Esophagus squamous epithelium (tissue), 4 donors: ENCODE data around the gene SYDE1.

Source experiments
- CTCF ChIP-seq, 6 experiments: fragments of 450-650 bp in 4 of 6; fragments of 200-600 bp in 2 of 6; sonication (generic) in 2 of 6; IDR thresholded peaks; one replicate each; pipeline ENCODE4 v1.5.1; 2016 to 2019; ENCODE audit warnings: antibody characterized with exemption in 6 of 6, mild to moderate bottlenecking in 4 of 6, moderate library complexity in 4 of 6
- POLR2A ChIP-seq, 4 donors: fragments of 450-650 bp; IDR thresholded peaks; one replicate each; pipeline ENCODE4 v1.6.1; 2017; ENCODE audit warnings: antibody characterized with exemption in 4 of 4, mild to moderate bottlenecking in 4 of 4, moderate library complexity in 3 of 4

DNA sequence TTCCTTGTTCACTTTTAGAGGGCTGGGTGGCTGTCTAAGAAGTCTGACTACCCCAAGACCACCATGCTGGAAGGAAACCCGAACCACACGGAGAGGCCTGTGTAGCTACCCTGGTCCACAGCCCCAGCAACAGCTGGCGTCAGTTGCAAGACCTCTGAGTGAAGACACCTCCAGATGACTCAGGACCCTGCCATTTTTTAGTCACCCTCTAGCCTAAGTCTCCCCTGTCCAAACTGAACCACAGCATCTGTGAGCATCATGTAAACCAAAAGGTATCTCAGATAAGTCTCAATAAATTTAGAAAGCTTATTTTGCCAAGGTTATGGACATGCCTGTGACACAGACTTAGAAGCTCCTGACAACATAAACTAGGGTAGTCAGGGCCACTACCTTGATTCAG is 2.2 kb upstream of the SYDE1 start:
- TF ChIP-seq CTCF (IDR thresholded peaks at IDR 0.05) (no peak), POLR2A (IDR thresholded peaks at IDR 0.05) (no peak)
